ENCODE measurements around the gene ANKRD33B. TPM values are rescaled to one million over a fixed set of nuclear protein-coding genes. Genes with fewer than 3 reads are reported as not detected.

The ANKRD33B gene
- total and polyA plus RNA-seq, 2 donors = 4.5 to 6.8 TPM

DNA sequence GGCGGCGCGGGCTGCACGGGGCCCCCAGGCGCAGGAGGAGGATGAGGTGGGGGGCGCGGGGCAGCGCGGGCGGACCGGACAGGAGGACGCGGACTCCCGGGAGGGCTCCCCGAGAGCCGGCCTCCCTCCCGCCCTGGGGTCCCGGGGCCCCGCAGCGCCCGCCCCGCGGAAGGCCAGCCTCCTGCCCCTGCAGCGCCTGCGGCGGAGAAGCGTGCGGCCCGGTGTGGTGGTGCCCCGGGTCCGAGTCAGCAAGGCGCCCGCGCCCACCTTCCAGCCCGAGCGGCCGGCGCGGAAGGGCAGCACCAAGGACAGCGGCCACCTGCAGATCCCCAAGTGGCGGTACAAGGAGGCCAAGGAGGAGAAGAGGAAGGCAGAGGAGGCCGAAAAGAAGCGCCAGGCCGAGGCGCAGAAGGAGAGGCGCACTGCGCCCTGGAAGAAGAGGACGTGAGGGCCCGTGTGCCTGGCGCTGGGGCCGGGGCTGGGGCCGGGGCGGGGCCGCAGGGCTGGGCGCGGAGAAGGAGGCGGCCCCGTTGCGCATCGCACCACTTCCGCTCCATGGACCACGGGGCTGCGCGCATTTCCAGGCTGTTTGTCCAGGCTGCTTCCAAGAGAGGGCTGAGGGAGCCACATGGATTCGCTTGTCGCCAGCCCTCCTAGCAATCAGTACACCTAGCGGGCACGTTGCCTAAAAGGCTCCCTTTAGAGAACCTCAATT lies 86.0 kb downstream of the ANKRD33B start:
- peaks cover 0 to 4% of the 10 kb centered on the region in 2 donors for H3K4me1 ChIP-seq (ENCODE audit: control insufficient read depth in 2 of 2, insufficient read depth in 2 of 2, low read length in 2 of 2)
- no peaks in the 10 kb centered on the region for H3K36me3 ChIP-seq (ENCODE audit: control insufficient read depth in 2 of 2, insufficient read depth in 2 of 2, low read length in 1 of 2)
- no peak for DNase-seq (ENCODE audit: low read depth in 6 of 9, low spot score in 9 of 9)
- 97% methylated on average over 68 of the region's 68 CpGs for WGBS
- H3K27me3 ChIP-seq (ENCODE audit: control insufficient read depth in 2 of 2, insufficient read depth in 1 of 2, low read length in 1 of 2) = no peaks in the 10 kb centered on the region
- no peak overlapping the region for H3K27ac ChIP-seq (ENCODE audit: low read depth in 1 of 2, low read length in 1 of 2)
- H3K4me3 ChIP-seq (ENCODE audit: low read length in 2 of 2) = no peak overlapping the region
- no peaks in the 10 kb centered on the region for H3K9me3 ChIP-seq (ENCODE audit: control insufficient read depth in 2 of 2, insufficient read depth in 1 of 2, low read length in 1 of 2)

DNA sequence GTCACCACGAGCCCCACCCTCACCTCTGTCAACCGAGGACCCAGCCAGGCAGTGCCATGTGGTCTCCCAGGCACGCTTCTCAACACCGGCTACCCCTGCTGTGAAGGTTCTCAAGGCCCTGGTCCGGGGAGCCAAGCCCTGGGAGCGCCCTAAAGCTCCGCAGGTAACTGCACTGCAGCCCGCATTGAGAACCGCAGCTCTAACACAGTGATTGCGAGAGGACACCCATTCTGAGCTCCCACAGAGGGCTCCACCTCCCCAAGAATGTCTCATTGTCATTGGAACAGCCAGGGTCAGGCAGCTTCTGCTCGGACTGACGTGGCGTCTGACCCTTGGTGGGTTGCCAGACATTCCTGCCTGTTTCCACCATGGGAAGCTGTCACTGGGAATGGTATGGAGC lies 88.3 kb downstream of the ANKRD33B start:
- Histone ChIP-seq H3K27ac (ENCODE audit: low read depth in 1 of 2, low read length in 1 of 2) (no peak overlapping the region), H3K9me3 (ENCODE audit: control insufficient read depth in 2 of 2, insufficient read depth in 1 of 2, low read length in 1 of 2) (no peaks in the 10 kb centered on the region), H3K4me1 (ENCODE audit: control insufficient read depth in 2 of 2, insufficient read depth in 2 of 2, low read length in 2 of 2) (peaks cover 0 to 9% of the 10 kb centered on the region in 2 donors), H3K27me3 (ENCODE audit: control insufficient read depth in 2 of 2, insufficient read depth in 1 of 2, low read length in 1 of 2) (no peaks in the 10 kb centered on the region), H3K4me3 (ENCODE audit: low read length in 2 of 2) (no peak overlapping the region), H3K36me3 (ENCODE audit: control insufficient read depth in 2 of 2, insufficient read depth in 2 of 2, low read length in 1 of 2) (no peaks in the 10 kb centered on the region)
- 96% methylated on average over 13 of the region's 13 CpGs for WGBS
- DNase-seq (ENCODE audit: low read depth in 6 of 9, low spot score in 9 of 9) = no peak

DNA sequence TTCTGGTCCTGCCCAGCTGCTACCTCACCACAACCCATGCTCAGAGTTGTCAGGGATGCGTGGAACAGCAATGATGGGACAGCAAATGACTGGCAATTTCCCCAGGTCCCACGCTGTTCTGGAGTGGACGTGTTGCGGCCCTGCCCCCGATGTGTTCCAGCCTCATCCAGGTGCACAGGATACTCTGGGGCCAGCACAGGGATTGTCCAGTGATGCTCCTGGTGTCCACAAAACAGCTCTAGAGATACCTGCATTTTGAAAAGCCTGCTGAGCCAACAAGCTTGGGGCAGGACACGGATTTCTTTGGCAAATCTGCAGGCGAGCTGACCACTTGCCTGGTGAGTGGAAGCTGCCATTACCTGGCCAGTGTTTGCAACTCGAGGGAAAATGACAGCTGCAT lies 88.7 kb downstream of the ANKRD33B start:
- no peak for DNase-seq (ENCODE audit: low read depth in 6 of 9, low spot score in 9 of 9)
- H3K4me1 ChIP-seq (ENCODE audit: control insufficient read depth in 2 of 2, insufficient read depth in 2 of 2, low read length in 2 of 2) = peaks cover 0 to 9% of the 10 kb centered on the region in 2 donors
- H3K36me3 ChIP-seq (ENCODE audit: control insufficient read depth in 2 of 2, insufficient read depth in 2 of 2, low read length in 1 of 2) = no peaks in the 10 kb centered on the region
- no peak overlapping the region for H3K4me3 ChIP-seq (ENCODE audit: low read length in 2 of 2)
- 96% methylated on average over 8 of the region's 8 CpGs for WGBS
- H3K27ac ChIP-seq (ENCODE audit: low read depth in 1 of 2, low read length in 1 of 2) = no peak overlapping the region
- H3K27me3 ChIP-seq (ENCODE audit: control insufficient read depth in 2 of 2, insufficient read depth in 1 of 2, low read length in 1 of 2) = no peaks in the 10 kb centered on the region
- H3K9me3 ChIP-seq (ENCODE audit: control insufficient read depth in 2 of 2, insufficient read depth in 1 of 2, low read length in 1 of 2) = no peaks in the 10 kb centered on the region

DNA sequence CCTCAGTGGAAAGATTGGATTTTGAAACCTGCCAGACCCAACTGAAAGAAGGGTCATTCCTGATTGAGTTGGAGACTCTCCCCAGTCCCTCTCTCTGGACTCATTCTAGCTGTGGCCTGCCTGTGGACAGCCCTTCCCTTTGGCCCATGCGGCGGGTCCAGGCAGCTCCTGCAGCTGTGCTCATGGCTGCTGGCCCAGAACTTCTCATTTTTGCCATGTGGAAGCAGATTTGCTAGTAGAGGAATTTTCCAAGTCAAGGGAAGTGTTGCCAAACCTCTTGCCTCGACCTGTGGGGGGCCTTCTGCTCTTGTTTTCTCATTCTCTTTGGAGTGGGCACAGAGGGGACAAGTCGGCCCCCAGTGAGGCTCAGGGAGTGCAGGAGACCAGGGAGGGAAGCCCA lies 89.2 kb downstream of the ANKRD33B start:
- Histone ChIP-seq H3K9me3 (ENCODE audit: control insufficient read depth in 2 of 2, insufficient read depth in 1 of 2, low read length in 1 of 2) (no peaks in the 10 kb centered on the region), H3K27ac (ENCODE audit: low read depth in 1 of 2, low read length in 1 of 2) (peak overlapping the region in 1 of 2 donors; percentile 43), H3K27me3 (ENCODE audit: control insufficient read depth in 2 of 2, insufficient read depth in 1 of 2, low read length in 1 of 2) (no peaks in the 10 kb centered on the region), H3K4me1 (ENCODE audit: control insufficient read depth in 2 of 2, insufficient read depth in 2 of 2, low read length in 2 of 2) (peaks cover 0 to 9% of the 10 kb centered on the region in 2 donors), H3K4me3 (ENCODE audit: low read length in 2 of 2) (no peak overlapping the region), H3K36me3 (ENCODE audit: control insufficient read depth in 2 of 2, insufficient read depth in 2 of 2, low read length in 1 of 2) (no peaks in the 10 kb centered on the region)
- DNase-seq (ENCODE audit: low read depth in 6 of 9, low spot score in 9 of 9) = no peak
- 89% methylated on average over 4 of the region's 4 CpGs for WGBS

DNA sequence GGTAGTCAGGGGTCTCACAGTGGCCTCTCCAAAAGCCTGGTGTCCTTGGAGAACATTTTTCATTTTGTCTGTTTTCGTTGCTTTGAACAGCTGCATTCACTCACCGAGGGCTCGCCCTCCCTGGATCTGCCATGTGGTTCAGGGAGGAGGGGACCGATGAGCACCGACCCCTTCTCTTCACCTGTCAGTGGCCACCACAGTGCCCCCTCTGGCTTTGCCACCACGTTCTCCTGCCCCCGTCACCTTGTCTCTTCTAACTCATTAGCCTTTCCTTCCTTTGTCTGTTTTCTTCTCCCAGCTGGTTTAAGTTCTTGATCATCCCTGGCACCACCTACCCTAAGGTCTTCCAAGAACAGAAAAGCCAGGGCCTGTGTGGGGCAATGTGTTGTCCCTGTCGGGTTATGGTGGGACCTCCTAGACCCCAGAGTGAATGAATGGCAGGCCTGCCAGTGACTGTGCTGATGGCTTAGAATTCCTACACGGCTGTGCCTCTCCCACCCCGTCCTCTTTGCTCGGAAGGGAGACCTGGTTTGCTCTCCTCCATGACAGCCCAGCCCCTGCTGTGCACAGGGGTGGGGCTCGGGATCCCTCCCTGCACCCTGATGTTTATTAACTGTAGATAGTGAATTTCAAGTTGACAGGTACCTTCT lies 90.0 kb downstream of the ANKRD33B start:
- Histone ChIP-seq H3K9me3 (ENCODE audit: control insufficient read depth in 2 of 2, insufficient read depth in 1 of 2, low read length in 1 of 2) (no peaks in the 10 kb centered on the region), H3K4me3 (ENCODE audit: low read length in 2 of 2) (no peak overlapping the region), H3K27me3 (ENCODE audit: control insufficient read depth in 2 of 2, insufficient read depth in 1 of 2, low read length in 1 of 2) (no peaks in the 10 kb centered on the region), H3K27ac (ENCODE audit: low read depth in 1 of 2, low read length in 1 of 2) (no peak overlapping the region), H3K36me3 (ENCODE audit: control insufficient read depth in 2 of 2, insufficient read depth in 2 of 2, low read length in 1 of 2) (no peaks in the 10 kb centered on the region), H3K4me1 (ENCODE audit: control insufficient read depth in 2 of 2, insufficient read depth in 2 of 2, low read length in 2 of 2) (peaks cover 0 to 9% of the 10 kb centered on the region in 2 donors)
- WGBS = 95% methylated on average over 12 of the region's 12 CpGs
- no peak for DNase-seq (ENCODE audit: low read depth in 6 of 9, low spot score in 9 of 9)

DNA sequence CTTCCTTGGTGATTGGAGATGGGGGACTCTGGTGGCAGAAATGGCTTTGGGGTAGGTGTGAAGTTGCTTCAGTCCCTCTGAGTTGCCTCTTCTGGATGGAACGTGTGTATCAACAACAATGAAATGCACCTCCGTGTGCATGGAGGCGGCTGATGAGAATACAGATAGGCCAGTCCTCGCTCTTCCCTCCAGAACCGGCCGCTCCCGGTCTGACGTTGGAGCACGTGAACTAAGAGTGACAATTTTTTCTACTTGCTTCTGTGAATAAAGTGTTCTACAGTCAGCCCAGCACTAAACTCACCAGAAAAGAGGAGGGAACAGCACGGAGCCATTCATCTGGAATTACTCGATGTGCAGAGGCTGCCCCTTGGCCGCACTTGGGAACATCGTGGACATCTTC lies 90.7 kb downstream of the ANKRD33B start:
- H3K27me3 ChIP-seq (ENCODE audit: control insufficient read depth in 2 of 2, insufficient read depth in 1 of 2, low read length in 1 of 2) = no peaks in the 10 kb centered on the region
- H3K27ac ChIP-seq (ENCODE audit: low read depth in 1 of 2, low read length in 1 of 2) = no peak overlapping the region
- H3K4me1 ChIP-seq (ENCODE audit: control insufficient read depth in 2 of 2, insufficient read depth in 2 of 2, low read length in 2 of 2) = peaks cover 0 to 9% of the 10 kb centered on the region in 2 donors
- H3K4me3 ChIP-seq (ENCODE audit: low read length in 2 of 2) = no peak overlapping the region
- WGBS = 96% methylated on average over 13 of the region's 13 CpGs
- no peaks in the 10 kb centered on the region for H3K36me3 ChIP-seq (ENCODE audit: control insufficient read depth in 2 of 2, insufficient read depth in 2 of 2, low read length in 1 of 2)
- DNase-seq (ENCODE audit: low read depth in 6 of 9, low spot score in 9 of 9) = no peak
- no peaks in the 10 kb centered on the region for H3K9me3 ChIP-seq (ENCODE audit: control insufficient read depth in 2 of 2, insufficient read depth in 1 of 2, low read length in 1 of 2)

DNA sequence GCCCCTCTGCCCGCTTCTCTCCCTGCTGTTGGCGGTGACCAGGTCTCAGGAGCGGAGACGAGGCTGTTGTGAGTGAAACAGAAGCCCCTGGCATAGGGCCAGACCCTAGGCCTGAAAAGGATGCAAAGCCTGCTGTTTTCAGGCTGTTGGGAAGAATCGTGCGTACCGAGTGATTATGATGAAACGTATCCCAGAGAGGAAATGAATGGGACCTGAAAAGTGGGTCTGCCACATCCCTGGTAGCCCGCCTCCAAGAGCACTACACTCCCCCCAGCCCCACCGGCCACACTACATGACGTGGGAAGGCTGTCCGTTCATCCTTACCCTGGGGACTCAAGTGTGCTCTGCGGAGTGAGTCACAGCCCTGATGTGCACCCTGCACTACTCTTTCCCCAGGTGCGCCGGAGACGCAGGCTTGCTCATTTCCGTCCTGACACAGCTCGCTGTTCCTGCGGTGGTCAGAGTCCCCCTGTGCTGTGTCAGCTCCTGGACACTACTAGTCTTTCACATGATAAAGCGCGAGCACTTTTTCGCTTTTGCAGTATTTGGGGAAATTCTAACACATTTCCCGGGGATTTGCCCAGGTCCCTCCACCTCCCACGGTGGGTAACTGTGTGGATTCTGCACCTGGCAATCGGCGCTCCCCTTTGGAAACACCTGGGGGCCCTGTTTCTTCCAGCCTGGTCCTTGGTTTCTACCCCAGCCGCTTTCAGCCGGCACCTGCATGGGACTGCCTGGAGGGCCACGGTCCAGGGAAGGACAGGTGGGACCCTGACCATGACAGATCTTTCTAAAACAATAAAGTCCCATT lies 91.5 kb downstream of the ANKRD33B start:
- Histone ChIP-seq H3K4me3 (ENCODE audit: low read length in 2 of 2) (no peak overlapping the region), H3K36me3 (ENCODE audit: control insufficient read depth in 2 of 2, insufficient read depth in 2 of 2, low read length in 1 of 2) (no peaks in the 10 kb centered on the region)

DNA sequence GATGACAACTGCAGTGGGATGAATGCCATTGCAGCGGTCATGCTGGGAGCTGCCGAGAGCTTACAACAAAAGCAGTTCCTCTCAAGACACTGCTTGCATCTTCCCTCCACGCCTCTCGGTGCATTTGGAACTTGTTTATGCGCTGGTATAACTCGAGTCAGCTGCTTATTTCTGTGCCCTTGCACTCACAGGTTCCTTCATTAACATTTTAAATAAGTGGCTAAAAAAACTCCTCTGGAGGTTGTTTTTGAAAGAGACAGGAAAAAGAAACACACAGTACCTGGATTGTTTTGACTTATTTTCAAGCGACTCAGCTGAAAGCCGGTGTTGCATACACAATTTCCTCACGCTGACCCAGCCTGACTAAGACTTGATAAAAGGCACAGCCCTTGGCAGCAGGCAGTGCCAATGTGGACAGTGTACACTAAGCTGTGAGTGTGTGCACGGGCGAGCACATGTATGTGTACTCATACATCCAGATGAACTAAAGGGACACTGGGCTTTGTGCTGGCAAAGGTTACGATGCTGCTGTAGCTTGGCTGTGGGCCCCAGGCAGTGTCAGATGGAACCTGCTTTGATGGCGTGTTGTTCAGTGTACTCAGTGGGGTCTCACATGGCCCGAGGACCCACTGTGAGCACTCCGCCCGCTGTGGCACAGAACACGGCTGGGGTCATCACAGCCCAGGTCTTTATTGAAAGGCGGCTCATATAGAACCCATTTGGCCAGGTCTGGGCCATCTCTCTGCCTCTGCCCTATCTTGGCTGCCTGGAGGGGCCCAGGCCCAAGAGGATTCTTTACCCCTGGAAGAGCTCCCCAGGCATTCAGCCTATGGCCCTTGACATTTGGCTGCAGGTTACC lies 92.3 kb downstream of the ANKRD33B start:
- peaks cover 0 to 9% of the 10 kb centered on the region in 2 donors for H3K4me1 ChIP-seq (ENCODE audit: control insufficient read depth in 2 of 2, insufficient read depth in 2 of 2, low read length in 2 of 2)
- no peaks in the 10 kb centered on the region for H3K9me3 ChIP-seq (ENCODE audit: control insufficient read depth in 2 of 2, insufficient read depth in 1 of 2, low read length in 1 of 2)
- no peaks in the 10 kb centered on the region for H3K36me3 ChIP-seq (ENCODE audit: control insufficient read depth in 2 of 2, insufficient read depth in 2 of 2, low read length in 1 of 2)
- 94% methylated on average over 18 of the region's 18 CpGs for WGBS
- H3K27ac ChIP-seq (ENCODE audit: low read depth in 1 of 2, low read length in 1 of 2) = peak overlapping the region in 1 of 2 donors; percentile 46
- no peaks in the 10 kb centered on the region for H3K27me3 ChIP-seq (ENCODE audit: control insufficient read depth in 2 of 2, insufficient read depth in 1 of 2, low read length in 1 of 2)
- DNase-seq (ENCODE audit: low read depth in 6 of 9, low spot score in 9 of 9) = no peak
- H3K4me3 ChIP-seq (ENCODE audit: low read length in 2 of 2) = no peak overlapping the region

More for the DNA sequence above, 91.5 kb downstream of the ANKRD33B start:
- peaks cover 0 to 9% of the 10 kb centered on the region in 2 donors for H3K4me1 ChIP-seq (ENCODE audit: control insufficient read depth in 2 of 2, insufficient read depth in 2 of 2, low read length in 2 of 2)
- H3K9me3 ChIP-seq (ENCODE audit: control insufficient read depth in 2 of 2, insufficient read depth in 1 of 2, low read length in 1 of 2) = no peaks in the 10 kb centered on the region
- H3K27ac ChIP-seq (ENCODE audit: low read depth in 1 of 2, low read length in 1 of 2) = peak overlapping the region; percentile 15 to 37
- no peaks in the 10 kb centered on the region for H3K27me3 ChIP-seq (ENCODE audit: control insufficient read depth in 2 of 2, insufficient read depth in 1 of 2, low read length in 1 of 2)
- 92% methylated on average over 29 of the region's 29 CpGs for WGBS
- DNase-seq (ENCODE audit: low read depth in 6 of 9, low spot score in 9 of 9) = no peak
